Measurements from ENCODE around the gene VPS13D.

The VPS13D gene

DNA sequence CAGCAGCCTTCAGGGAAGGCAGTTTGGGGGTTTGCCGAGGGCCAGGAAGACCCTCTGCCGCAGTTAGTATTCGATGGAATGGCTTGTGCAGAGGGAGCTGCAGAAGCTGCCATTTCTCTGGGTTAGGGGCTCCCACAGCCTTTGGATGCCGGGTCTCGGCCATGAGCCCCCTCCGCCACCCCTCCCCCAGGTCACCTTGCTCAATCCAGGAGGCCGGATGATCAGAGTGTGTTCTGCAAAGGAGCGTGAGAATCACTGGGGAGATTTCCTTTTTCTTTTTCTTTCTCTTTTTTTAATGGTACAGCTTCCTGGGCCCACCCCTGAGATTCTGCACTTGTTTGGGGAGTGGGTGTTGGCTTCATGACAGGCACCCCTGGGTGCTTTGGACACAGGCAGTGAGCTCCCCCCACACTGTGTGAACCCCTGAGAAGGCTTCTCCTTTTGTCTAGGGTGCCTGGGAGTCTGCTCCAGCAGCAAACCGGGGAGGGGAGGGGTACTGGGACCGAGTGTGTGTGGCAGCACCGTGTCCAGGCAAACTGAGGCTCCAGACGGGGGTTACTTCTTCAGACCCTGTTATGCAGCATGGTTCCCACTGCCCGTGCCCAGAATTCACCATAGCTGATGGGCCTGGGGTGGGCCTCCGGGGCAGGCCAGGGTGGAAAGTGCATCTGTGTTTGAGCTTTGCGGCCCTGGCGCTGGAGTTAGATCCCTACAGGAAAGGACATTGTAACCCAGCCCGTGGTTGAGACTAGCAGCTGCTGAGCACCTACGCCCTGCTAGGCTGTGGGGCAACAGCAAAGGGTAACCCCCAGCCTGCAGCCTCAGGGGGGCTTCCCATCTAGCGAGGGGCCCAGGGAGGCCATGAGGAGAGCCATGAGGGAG is 44.6 kb upstream of the VPS13D start:
- Histone ChIP-seq H3K27ac (no peak overlapping the region), H2AFZ (ENCODE audit: low read depth) (no peak overlapping the region), H3K4me2 (no peak overlapping the region)

DNA sequence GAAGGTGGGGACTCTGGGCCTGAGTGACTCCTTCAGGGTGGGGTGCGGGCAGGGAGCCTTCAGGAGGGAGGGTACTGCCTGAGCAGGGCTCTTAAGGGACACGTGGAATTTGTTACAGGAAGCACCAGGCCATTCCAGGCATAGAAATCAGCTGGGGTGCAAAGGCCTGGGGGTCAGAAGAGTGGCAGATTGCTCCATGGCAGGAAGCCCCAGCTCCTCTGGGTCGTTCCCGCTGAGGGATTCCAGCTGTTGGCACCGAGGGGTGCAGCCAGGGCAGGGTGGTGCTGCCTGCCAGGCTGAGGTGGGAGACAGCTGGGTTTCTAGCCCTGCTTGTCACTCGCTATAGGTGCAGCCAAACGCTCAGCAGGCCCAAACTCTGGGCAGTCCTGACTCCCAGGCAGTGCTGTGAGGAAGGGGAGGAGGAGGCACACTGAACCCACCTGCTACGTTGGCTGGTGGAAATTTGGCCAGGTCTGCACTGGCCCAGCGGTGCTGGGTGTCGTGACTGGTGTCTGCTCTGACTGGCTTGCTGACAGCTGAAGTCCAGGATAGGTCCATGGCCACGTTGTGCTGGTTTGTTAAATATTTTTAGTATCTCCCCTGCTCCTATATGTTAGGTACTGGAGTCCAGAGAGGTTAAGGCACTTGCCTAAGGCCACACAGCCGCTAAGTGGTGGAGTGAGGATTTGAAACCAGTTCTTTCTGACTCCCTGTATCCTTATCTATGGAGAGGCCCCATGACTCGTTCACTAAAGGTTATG is 43.7 kb upstream of the VPS13D start:
- peaks cover 16% of the 10 kb centered on the region; the same call in 1 of the 2 replicates for H4K20me1 ChIP-seq (ENCODE audit: insufficient read depth)
- TF ChIP-seq, protein P1, sequence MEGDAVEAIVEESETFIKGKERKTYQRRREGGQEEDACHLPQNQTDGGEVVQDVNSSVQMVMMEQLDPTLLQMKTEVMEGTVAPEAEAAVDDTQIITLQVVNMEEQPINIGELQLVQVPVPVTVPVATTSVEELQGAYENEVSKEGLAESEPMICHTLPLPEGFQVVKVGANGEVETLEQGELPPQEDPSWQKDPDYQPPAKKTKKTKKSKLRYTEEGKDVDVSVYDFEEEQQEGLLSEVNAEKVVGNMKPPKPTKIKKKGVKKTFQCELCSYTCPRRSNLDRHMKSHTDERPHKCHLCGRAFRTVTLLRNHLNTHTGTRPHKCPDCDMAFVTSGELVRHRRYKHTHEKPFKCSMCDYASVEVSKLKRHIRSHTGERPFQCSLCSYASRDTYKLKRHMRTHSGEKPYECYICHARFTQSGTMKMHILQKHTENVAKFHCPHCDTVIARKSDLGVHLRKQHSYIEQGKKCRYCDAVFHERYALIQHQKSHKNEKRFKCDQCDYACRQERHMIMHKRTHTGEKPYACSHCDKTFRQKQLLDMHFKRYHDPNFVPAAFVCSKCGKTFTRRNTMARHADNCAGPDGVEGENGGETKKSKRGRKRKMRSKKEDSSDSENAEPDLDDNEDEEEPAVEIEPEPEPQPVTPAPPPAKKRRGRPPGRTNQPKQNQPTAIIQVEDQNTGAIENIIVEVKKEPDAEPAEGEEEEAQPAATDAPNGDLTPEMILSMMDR (conservative IDR thresholded peaks at IDR 0.05; ENCODE audit: low read depth, low read length), result no peak
- no peak overlapping the region for H3K4me2 ChIP-seq
- H3K4me1 ChIP-seq (ENCODE audit: low read depth, poor library complexity, severe bottlenecking), result no peaks in the 10 kb centered on the region
- peaks cover 38% of the 10 kb centered on the region; the same call in 1 of the 2 replicates for H3K79me2 ChIP-seq (ENCODE audit: insufficient read depth, low read depth)
- H2AFZ ChIP-seq (ENCODE audit: low read depth), result no peak overlapping the region
- no peak overlapping the region for H3K27ac ChIP-seq
- no peak overlapping the region for H3K4me3 ChIP-seq (IDR thresholded peaks at IDR 0.05; ENCODE audit: insufficient read depth, low read depth, low read length)
- no peaks in the 10 kb centered on the region for H3K27me3 ChIP-seq (ENCODE audit: insufficient read depth, low read depth)
- H3K36me3 ChIP-seq (ENCODE audit: insufficient read depth), result no peaks in the 10 kb centered on the region
- H3K9ac ChIP-seq, result no peak overlapping the region

More for the DNA sequence above, 44.6 kb upstream of the VPS13D start:
- Histone ChIP-seq H3K36me3 (ENCODE audit: insufficient read depth) (no peaks in the 10 kb centered on the region), H3K27me3 (ENCODE audit: insufficient read depth, low read depth) (no peaks in the 10 kb centered on the region), H4K20me1 (ENCODE audit: insufficient read depth) (peaks cover 16% of the 10 kb centered on the region; the same call in 1 of the 2 replicates), H3K79me2 (ENCODE audit: insufficient read depth, low read depth) (peaks cover 42% of the 10 kb centered on the region; the same call in 1 of the 2 replicates), H3K9ac (no peak overlapping the region), H3K4me1 (ENCODE audit: low read depth, poor library complexity, severe bottlenecking) (no peaks in the 10 kb centered on the region), H3K4me3 (IDR thresholded peaks at IDR 0.05; ENCODE audit: insufficient read depth, low read depth, low read length) (no peak overlapping the region)
- TF ChIP-seq, protein P1 (conservative IDR thresholded peaks at IDR 0.05; ENCODE audit: low read depth, low read length), result no peak

DNA sequence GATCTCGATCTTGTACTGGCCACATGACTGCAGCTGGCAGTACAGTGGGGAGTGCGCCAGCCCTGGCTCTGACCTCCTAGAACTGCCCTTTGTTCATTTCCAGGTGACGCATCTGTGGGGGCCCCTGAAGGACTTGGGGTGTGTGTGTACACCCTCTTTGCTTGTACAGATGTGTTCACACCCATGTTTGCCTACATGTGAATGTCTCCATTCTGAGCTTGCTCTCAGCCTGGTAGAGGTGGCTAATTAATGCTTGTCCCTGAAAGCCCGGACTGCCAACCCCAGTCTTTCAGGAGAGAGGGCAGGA is 43.2 kb upstream of the VPS13D start:
- Histone ChIP-seq H3K27me3 (ENCODE audit: insufficient read depth, low read depth) (no peaks in the 10 kb centered on the region), H4K20me1 (ENCODE audit: insufficient read depth) (peaks cover 16% of the 10 kb centered on the region; the same call in 1 of the 2 replicates), H3K9ac (no peak overlapping the region), H3K36me3 (ENCODE audit: insufficient read depth) (no peaks in the 10 kb centered on the region), H3K4me3 (IDR thresholded peaks at IDR 0.05; ENCODE audit: insufficient read depth, low read depth, low read length) (no peak overlapping the region), H2AFZ (ENCODE audit: low read depth) (no peak overlapping the region), H3K79me2 (ENCODE audit: insufficient read depth, low read depth) (peaks cover 38% of the 10 kb centered on the region; the same call in 1 of the 2 replicates), H3K27ac (no peak overlapping the region), H3K4me1 (ENCODE audit: low read depth, poor library complexity, severe bottlenecking) (no peaks in the 10 kb centered on the region), H3K4me2 (no peak overlapping the region)
- TF ChIP-seq, protein P1 (conservative IDR thresholded peaks at IDR 0.05; ENCODE audit: low read depth, low read length), result no peak

DNA sequence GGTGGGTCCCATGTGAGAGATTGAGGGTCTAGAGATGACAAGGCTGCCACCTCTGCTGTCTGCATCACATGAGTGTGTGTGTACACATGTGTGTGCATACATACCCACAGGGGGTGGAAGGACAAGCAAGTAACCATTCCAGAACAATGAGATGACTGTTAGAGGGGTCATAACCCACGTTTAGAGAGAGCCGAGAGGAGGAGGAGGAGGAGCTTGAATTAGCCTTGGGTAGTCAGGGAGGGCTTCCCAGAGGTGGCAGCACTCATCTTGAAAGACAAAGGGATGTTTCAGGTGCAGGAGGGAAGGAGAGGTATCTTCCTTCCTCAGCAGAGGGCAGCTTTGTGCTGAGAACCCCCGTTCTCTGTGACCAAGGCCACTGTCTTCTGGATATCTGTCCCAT is 41.7 kb upstream of the VPS13D start:
- TF ChIP-seq, protein P1 (conservative IDR thresholded peaks at IDR 0.05; ENCODE audit: low read depth, low read length), result no peak
- Histone ChIP-seq H3K27me3 (ENCODE audit: insufficient read depth, low read depth) (no peaks in the 10 kb centered on the region), H3K4me2 (no peak overlapping the region), H4K20me1 (ENCODE audit: insufficient read depth) (peaks cover 16% of the 10 kb centered on the region; the same call in 1 of the 2 replicates), H2AFZ (ENCODE audit: low read depth) (no peak overlapping the region), H3K79me2 (ENCODE audit: insufficient read depth, low read depth) (peaks cover 38% of the 10 kb centered on the region; the same call in 1 of the 2 replicates), H3K4me1 (ENCODE audit: low read depth, poor library complexity, severe bottlenecking) (no peaks in the 10 kb centered on the region), H3K36me3 (ENCODE audit: insufficient read depth) (no peaks in the 10 kb centered on the region), H3K27ac (no peak overlapping the region), H3K4me3 (IDR thresholded peaks at IDR 0.05; ENCODE audit: insufficient read depth, low read depth, low read length) (no peak overlapping the region), H3K9ac (no peak overlapping the region)
